Coronary artery (tissue), 2 donors: ENCODE results near the gene CFAP65.
A peak's percentile ranks its signal among the peaks of the same experiment; 100 is the strongest.

Source experiments
- DNase-seq: peaks from one replicate; pipeline ENCODE4 v3.0.0-alpha.2; 2017; ENCODE audit warnings: low spot score
- H3K27ac ChIP-seq, 2 donors: fragments of 200-600 bp; sonication (generic); one replicate each; pipeline ENCODE4 v1.5.1; 2016 to 2019
- H3K4me3 ChIP-seq: fragments of 200-600 bp; sonication (generic); 2 replicates; pipeline ENCODE4 v1.5.1; 2016; ENCODE audit warnings: mild to moderate bottlenecking, moderate library complexity
- TF ChIP-seq, protein P1 (sequence below): fragments of 200-600 bp; sonication (generic); IDR thresholded peaks from one replicate; pipeline ENCODE4 v1.5.1; 2019; ENCODE audit warnings: antibody characterized with exemption

The CFAP65 gene

DNA sequence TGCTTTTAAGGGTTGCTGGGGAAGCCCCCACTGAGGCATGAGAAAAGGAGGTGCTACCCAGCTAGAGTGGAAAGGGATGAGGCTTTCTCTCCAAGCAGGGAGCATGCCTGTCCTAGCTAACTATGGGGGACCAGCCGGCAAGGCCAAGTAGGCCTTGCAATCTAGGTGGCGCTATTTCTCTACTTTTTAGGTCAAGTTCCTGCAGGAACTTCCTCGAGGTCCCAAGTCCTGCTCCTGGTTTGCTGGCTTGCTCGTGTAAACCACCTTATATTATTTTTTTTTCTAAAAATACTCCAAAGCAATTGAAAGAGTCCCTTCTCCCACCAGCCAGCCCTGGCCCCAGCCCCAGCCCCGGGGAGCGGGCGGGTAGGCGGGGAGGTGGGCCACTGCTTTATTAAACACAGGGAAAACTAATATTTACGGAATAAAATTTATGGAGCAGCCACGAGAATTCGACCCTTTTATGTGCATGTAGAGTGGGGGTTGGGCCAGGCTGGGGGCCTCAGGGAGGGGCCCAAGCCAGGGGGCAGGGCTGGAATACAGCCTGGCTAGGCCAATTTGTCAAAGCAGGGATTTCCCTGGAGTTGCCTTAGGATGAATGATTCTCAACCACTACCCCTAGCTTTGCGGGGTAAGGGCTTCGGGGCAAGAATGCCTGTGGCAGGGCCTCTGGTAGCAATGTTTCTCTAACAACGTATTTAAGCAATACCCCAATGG, 32.3 kb upstream of the CFAP65 start:
- no peak overlapping the region for H3K4me3 ChIP-seq
- DNase-seq, result no peak
- H3K27ac ChIP-seq, result no peak overlapping the region
- TF ChIP-seq, protein P1, sequence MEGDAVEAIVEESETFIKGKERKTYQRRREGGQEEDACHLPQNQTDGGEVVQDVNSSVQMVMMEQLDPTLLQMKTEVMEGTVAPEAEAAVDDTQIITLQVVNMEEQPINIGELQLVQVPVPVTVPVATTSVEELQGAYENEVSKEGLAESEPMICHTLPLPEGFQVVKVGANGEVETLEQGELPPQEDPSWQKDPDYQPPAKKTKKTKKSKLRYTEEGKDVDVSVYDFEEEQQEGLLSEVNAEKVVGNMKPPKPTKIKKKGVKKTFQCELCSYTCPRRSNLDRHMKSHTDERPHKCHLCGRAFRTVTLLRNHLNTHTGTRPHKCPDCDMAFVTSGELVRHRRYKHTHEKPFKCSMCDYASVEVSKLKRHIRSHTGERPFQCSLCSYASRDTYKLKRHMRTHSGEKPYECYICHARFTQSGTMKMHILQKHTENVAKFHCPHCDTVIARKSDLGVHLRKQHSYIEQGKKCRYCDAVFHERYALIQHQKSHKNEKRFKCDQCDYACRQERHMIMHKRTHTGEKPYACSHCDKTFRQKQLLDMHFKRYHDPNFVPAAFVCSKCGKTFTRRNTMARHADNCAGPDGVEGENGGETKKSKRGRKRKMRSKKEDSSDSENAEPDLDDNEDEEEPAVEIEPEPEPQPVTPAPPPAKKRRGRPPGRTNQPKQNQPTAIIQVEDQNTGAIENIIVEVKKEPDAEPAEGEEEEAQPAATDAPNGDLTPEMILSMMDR, result peak; percentile 27

DNA sequence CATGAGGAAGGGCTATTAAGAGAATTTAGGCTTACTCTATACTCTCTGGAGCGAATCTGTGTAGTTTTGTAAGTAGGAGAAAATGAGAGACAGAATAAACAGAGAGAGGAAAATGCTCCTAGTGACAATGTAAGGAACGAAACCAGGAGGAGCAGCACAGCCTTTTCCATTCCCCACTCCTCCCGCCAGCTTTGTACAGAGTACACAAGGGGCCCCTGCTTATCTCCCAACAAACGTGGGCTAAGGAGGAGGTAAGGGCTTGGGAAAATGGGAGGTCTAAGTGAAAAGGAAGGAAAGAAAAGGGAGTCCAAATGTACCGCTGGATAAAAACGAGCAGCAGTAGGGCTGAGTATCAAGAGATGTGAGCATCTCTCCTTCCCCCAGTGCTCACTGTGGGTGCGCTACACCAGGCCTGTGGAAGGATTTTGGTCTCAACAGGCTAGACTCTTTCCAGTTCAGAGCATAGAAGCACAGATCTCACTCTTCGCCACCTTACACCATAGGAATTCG, 31.5 kb upstream of the CFAP65 start:
- DNase-seq, result no peak
- Histone ChIP-seq H3K27ac (no peak overlapping the region), H3K4me3 (no peak overlapping the region)
- TF ChIP-seq, protein P1, result no peak

DNA sequence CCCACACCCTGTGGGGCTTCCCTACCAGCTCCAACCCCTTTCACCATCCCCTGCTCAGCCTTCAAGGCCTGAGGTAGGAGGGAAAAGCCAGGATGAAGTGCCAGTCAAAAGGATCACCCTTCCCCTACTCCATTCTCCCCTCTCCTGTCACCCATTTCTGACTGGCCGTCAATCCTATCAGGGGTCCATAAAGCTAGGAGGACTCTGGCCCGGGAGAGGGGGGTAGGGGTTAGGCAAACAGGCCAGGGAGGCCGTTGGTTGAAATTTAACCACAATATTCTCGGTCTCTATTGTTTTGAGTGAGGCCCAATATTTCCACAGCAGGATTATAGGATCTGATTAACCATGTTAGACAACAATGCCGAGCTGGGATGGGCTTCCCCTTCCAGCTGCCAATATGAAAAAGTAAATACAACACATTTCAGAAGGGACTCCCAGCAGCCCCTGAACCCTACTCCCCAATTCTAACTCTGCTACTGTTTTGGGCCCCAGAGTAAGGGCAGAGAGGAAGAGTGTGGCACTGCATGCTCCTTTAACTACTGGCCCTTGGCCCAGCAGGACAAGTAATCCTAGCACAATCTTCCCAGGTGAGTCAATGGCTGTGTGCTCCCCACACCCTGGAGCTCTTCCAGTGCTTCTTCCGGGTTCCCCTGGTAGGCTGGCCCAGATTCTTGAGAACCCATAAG, 30.0 kb upstream of the CFAP65 start:
- DNase-seq, result no peak
- TF ChIP-seq, protein P1, result no peak
- Histone ChIP-seq H3K4me3 (no peak overlapping the region), H3K27ac (no peak overlapping the region)

DNA sequence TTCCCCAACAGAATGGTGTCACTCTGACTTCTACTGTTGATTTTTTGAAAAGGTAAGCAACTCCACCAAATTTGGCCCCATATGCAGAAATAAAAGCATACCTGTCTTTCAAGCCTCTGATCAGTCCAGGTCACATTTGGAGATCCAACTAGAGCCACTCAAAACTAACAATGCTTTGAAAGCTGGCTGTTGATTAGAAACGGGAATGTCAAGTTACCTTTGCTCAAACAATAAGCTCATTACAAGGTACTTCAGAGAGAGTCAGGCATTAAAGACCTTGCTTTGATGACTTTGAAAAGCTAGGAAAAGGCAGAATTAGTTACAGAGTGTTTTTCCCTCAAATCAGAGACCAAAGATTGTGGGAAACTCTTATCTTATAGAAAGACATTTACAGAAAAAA, 24.2 kb upstream of the CFAP65 start:
- Histone ChIP-seq H3K27ac (no peak overlapping the region), H3K4me3 (no peak overlapping the region)
- TF ChIP-seq, protein P1, result no peak
- DNase-seq, result no peak

DNA sequence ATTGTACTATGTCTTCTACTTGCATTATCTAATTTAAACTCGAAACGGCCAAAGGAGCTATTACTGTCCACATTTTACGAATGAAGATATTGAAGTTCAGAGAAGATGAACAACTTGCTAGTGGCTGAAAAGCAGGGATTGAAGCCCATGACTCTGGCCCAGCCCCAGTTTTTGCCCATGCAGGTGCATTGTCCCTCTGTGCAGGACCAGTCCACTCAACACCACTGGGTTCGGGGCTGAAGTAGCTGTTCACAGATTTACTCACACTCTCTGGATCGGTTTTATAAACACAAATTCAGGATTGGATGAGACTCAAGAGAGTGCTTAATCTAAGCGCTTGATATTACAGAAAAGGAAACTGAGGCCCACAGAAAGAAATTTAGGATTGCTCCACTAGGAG, 20.8 kb upstream of the CFAP65 start:
- TF ChIP-seq, protein P1, result no peak
- Histone ChIP-seq H3K27ac (no peak overlapping the region), H3K4me3 (no peak overlapping the region)
- DNase-seq, result no peak

DNA sequence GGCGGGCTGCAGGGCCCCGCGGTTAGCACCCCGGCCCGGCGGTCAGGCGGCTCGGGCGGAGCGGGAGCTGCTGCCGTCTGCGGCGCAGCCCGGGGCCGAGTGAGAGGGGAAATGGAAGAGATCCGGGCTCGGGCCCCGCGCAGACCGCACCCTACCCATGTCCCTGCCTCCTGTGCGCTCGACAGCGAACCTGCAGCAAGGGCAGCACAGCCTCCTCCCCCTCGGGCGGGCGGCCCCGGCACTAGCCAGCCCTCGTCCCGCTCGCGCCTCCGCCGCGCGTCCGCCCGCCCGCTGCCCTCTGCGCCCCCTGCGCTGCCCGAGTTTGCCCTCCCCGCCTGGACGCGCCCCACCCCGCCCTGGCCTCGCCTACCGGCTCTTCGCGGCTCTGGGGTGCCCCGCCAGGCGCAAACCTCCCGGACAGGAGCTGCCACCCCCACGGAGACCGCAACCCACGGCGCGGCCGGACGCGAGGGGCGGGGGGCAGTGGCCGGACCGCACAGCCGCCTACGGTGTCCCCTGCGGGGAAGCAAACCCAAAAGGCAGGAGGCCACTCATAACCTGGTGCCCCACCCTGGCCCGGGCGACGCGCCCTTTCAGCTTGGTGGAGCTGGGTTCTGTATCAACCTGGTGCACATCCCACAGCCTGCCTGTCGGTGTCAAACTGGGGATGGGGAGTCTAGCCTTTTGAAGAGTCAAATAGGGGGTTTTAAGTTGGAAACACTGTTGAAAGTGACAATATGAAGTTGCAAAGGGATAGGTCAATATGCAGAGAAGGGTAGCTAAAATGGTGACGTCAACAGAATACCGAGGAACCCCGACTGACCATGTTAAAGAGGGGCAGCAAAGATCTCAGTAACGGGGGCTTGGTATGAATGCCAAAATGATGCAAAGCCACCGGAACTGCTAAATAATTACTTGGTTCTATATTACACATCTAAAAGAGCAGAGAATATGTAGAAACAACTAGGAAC, 19.8 kb upstream of the CFAP65 start, which contains the start of gene IHH:
IHH (minus strand) TSS at position 101 of the 971 bp plus-strand sequence. CDS start 454 bp downstream, outside the sequence.
- DNase-seq, result no peak
- Histone ChIP-seq H3K4me3 (peak within 1 kb of the TSS; percentile 64), H3K27ac (no peak within 1 kb of the TSS)

More for the DNA sequence above, 19.8 kb upstream of the CFAP65 start, which contains the start of gene IHH:
- TF ChIP-seq, protein P1, result no peak
